AG08395 (cell line): ENCODE results near the gene MTUS2.

ENCODE experiments used
- DNase-seq: peaks from one replicate; pipeline ENCODE4 v3.0.0; 2012; ENCODE audit warnings: mixed read lengths, low spot score

The MTUS2 gene

DNA sequence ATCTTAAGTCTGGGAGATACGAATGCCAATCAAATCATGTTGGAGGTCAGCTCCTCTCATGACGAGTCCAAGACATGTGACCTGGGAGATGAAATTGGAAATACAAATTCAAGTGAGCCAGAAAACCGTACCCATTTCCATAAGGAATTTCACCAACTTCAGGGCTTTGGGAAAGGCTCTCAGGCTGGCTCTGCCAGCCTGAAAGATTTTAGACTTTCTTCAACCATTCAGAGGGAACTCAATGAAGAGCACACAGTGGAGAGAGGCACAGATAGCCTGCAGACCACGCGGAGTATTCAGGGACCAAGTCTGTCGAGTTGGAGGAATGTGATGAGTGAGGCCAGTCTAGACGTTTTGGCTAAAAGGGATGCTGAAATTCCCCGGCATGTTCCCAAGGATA, 204.6 kb downstream of the MTUS2 start:
- no peak for DNase-seq

DNA sequence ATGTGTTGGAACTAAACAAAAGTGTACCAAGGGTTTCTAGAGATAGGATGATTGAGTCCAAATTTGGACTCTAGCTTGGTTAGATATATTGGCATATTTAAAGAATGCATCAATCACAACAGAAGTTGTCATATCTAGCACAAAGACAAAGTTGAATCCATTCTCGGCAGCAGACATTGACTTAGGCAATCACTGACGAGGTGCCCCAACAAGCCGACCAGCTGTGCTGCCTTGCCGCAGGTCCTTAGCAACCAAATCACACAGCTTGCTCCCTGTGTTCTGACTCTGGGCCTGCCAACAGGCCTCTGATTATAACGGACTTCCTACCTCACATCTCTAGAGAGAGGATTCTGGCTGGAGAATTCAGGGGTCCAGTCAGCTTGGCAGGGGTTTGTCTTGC, 208.7 kb downstream of the MTUS2 start:
- no peak for DNase-seq

- no peak for DNase-seq
Observed at GRCh38 chr13:29038700-29039099, 218.6 kb downstream of the MTUS2 start.

DNA sequence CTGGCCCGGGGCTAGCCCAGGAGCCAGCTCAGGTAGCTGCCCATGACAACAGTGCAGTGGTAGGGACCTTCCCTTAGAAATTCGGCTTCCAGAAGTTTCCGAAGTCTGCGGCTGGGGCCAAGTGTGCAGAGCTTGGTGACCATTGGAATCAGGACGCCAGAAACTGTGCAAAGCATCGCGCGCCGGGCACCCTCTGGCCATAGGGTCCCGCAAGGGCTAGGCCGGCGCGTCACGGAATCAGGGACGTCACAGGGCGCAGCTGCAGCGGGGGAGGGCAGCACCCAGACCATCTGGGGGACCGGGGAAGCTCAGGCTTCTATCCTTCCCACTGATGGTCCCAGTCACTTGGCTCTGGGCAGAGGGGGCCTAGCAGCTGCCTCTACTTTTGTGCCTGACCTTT, 219.1 kb downstream of the MTUS2 start:
- DNase-seq: no peak

GRCh38 chr13:29046588-29046987, 226.4 kb downstream of the MTUS2 start:
- no peak for DNase-seq

- no peak for DNase-seq
Observed at GRCh38 chr13:29049524-29049923, 229.4 kb downstream of the MTUS2 start.

DNA sequence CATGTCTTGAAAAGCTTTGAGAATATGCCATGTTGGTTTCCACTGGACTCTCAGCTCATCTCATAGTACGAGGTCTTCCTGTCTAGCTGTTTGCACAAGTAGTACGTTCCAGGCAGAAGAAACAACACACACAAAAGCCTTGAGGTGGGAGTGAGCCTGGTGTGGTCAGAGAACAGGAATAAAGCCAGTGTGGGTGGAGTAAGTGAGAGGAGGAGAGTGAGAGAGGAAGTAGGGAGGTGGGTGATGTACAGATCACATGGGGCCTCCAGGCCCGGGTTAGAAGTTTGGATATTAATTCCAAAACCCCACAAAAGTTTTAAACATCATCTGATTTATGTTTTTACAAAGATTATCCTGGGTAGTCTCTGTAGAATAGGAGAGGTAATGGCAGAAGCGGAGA, 230.6 kb downstream of the MTUS2 start:
- DNase-seq: no peak

DNA sequence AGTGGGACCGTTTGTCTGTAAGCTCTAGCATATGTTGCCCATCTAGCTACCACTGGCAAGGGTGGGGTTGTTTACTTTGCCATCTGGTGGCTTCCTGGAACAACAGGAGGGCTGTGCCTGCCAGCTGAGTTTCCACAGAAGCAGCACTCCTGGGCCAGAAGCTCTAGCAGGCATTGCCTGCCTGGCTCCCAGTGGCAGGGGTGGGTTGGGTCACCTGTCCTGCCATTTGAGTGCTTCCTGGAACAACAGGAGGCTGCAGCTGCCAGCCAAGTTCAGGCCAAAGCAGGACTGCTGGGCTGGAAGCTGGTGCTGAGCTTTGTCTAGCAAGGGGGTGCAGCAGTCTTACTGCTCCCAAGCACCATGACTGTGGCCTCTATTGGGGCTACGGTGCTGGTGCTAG, 239.7 kb downstream of the MTUS2 start:
- DNase-seq: no peak

- no peak for DNase-seq
Observed at GRCh38 chr13:29065142-29065541, 245.0 kb downstream of the MTUS2 start.

GRCh38 chr13:29067306-29067945, 247.3 kb downstream of the MTUS2 start:
- no peak for DNase-seq

DNA sequence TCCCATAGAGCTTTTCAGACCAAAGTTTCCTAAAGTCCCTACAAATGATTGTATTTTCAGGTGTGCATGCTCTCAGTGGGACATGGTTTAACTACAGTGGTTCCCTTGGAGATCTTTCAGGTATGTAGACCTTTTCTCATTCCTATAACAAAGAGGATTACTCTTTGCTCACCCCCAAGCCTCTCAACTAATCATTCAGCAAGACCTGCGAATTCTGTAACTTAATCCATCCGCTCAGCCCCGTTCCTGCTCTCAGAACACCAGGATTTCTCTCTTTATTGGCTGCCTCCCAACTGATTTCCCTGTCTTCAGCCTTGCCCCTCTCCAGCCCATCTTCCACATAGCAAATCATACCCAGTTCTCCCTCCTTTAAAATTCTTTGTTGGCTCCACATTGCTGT, 253.6 kb downstream of the MTUS2 start:
- no peak for DNase-seq

DNA sequence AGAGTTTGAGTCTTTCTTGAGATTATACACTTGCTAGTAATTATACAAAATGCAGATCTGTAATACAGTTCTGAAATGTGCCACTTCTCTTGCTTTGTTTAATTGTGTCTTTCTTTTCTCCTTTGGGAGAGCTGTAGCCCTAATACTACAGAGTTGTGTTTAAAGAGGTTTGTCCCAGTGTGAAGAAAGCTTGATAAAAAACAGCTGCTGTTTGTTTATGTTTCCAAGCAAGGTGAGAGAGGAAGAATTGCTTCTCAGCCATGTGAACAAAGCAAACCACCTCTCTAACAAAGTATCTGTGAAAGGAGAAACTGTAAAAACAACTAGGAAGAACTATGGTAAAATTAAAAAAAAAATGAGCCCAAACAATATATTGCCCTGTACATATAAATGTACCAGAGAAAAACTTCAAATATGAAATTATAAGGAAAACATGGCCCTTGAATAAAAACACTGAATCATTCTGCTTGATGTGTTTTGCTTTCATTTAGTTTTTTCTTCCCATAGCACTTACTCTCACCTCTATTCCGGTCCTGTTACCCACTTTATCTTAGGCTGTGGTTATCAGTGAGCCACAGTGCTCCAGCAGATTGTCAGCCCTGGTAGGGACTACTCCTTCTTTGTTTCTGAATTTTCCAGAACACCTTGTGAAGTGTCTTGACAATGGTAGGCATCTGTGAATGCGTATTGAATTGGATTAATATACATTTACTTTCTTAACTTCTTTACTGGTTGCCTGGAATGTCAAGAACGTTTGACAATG, 257.1 kb downstream of the MTUS2 start:
- DNase-seq: no peak

DNA sequence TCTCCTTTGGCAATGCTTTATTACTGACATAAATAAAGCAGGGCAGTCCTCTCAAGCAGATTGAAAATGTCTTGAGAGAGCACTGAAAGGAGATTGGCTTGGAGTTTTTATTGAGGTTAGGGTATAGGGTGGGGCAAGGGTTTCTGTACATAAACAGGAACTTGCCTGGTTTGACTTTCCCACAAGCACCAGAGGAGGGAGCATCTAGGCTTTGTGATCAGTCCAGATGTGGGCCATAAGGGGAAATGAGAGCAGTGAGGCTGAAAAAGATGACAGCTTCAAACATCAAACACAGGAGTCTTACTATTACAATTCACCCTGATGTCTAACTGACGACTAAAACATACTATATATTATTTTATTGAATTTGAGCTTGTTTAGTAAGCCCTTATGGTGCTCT, 260.9 kb downstream of the MTUS2 start:
- DNase-seq: no peak

DNA sequence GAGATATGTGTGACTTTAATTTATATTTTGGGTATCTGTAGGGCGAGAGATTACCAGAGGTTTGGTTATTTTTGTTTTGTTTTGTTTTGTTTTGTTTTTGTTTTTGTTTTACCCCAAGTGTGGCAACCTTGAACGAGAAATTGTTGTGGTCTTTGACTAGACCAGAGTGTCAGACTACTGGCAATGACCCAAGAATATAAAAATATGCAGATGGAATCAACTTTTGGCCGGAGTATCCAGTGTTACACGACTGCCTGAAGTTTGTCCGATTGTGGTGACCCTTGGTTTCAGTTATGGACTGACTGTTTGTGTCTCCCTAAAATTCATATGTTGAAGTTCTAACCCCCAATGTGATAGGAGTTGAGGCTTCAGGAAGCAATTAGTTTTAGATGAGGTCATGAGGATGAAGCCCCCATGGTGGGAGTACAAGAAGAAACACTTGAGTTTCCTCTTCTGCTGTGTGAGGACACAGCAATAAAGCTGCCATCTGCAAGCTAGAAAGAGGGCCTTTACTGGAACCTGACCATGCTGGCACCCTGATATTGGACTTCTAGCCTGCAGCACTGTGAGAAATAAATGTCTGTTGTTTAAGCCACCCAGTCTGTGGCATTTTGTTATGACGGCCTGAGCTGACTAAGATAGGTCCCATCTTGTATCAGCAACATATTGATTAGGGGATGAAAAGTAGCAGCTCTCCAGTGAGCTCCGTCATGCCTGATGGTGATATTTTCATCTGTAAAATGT, 261.7 kb downstream of the MTUS2 start:
- no peak for DNase-seq

DNA sequence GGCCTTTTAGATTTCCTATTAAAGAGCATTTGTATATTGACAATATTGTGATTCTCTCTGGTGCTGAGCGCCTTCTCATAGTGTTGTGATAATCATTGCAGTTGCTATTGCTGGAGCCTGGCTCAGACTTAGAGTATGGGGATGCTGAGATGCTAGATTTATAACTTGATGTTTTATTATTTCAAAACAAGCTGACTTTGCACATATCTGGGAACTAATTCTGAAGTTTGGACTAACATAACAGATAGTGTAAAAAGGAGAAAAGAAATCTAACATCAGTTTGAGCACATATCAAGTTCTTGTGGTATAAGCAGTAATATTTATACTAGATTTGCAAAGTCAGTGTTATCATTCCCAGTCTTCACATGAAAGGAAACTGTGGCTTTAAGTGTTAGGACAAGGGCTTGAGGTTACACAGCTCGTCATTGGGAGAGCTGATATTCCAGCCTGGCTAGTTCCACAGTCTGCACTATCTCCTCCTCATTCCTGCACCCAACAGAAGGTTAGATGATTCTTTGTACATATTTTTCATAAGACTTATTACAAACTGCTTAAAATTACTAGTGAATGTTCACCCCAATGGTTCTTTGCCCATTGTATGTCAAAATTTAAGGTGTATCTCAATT, 279.8 kb downstream of the MTUS2 start:
- no peak for DNase-seq

- no peak for DNase-seq
Observed at GRCh38 chr13:29100758-29101157, 280.6 kb downstream of the MTUS2 start.

DNA sequence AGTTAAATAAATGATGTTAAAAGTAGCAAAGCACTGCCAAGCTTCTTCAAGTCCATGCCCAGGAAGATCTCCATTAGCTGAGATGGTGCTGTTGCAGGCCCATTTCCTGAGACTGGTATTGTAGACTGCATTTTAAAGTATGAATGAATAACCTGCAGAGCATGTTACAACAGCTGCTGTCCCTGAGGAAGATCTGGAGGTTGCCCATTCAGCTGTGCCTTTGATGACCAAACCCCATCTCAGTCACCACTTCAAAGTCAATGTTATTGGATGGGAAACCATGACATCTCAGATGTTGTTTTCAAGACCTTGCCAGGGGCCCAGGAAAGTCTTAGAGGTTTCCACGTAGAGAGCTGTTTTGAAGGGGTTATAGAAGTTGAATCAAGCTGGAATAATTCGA, 281.3 kb downstream of the MTUS2 start:
- no peak for DNase-seq

GRCh38 chr13:29101905-29102304, 281.8 kb downstream of the MTUS2 start:
- no peak for DNase-seq

DNA sequence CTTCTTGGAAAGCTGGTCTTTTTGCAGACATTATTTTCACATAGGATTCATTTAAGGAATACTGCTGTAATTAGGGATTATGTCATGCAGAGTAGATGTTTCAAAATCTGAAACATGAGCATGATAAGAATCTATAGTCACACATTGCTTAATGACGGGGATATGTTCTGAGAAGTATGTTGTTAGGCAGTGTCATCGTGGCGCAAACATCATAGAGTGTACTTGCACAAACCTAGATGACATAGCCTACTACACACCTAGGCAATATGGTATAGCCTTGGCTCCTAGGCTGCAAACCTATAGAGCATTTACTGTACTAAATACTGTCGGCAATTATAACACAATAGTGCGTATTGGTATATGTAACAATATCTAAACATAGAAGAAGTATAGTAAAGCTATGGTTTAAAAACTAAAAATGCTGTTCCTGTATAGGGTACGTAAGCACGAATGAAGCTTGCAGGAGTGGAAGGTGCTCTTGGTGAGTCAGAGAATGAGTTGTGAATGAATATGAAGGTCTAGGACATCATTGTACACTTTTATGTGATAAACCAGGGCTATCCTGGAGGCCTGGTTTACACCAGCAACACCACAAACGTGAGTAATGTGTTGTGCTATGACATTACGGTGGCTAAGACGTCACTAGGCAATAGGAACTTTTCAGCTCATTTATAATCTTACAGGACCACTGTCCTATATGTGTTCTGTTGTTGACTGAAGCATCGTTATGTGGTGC, 283.1 kb downstream of the MTUS2 start:
- DNase-seq: no peak

DNA sequence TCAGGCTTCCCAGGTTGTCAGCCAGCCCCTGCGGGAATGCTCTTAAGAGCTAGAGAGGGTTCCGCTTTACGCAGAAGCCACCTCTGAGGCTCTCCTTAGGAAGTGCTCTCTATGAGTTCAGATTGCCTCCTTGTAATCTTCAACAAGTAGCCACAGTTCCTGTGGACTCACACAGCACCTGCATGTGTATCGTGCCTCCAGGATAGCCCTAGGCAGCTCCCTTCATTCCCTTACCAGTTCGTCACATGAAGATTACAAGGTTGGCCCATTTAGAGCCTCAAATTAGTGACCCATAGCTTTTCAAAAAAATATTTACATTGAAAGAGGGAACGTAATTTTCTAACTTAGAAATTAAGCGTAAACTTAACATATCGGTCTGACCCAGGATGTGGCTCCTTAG, 284.3 kb downstream of the MTUS2 start:
- DNase-seq: no peak

DNA sequence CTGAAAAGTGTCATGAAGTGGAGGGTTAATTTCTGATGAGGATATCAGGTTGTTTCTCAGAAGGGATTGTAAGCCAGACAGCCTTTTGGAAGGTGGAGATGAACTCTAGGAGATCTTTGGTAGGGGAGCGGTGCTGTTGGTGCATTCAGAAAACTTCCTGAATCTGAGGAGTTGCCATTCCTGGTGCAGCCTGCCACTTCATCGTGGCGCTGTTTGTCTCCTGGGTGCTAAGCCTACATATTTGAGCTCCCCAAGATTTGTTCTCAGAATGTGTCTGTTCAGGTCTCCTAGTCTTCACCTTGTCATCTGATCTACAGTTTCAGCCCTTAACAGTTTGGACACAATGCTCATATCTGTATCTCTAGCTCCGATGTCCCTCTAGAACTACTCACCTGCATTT, 285.6 kb downstream of the MTUS2 start:
- no peak for DNase-seq

GRCh38 chr13:29106651-29107050, 286.5 kb downstream of the MTUS2 start:
- no peak for DNase-seq
